Lung (tissue), 12 donors: ENCODE data around the gene TSPYL1. TPM values are rescaled to one million over a fixed set of nuclear protein-coding genes. Genes with fewer than 3 reads are reported as not detected.

Experiments used
- ATAC-seq: fragments of 200-7000 bp; cut with Tn5 transposase; one replicate; pipeline ENCODE4 v1.9.1; 2020; ENCODE audit warnings: moderate number of reproducible peaks; ENCODE audit not compliant: insufficient read depth, low FRiP score
- DNase-seq, 3 donors: peaks; one replicate each; pipeline ENCODE4 v3.0.0-alpha.2; 2013 to 2017
- H3K27ac ChIP-seq, 2 donors: one replicate each; pipeline ENCODE4 v1.5.1; 2013; ENCODE audit warnings: mild to moderate bottlenecking in 2 of 2, moderate library complexity in 2 of 2, control low read depth in 1 of 2, inconsistent platforms in 1 of 2, low read depth in 1 of 2, low read length in 1 of 2
- H3K27me3 ChIP-seq, 3 donors: one replicate each; pipeline ENCODE4 v1.5.1; 2013; ENCODE audit warnings: low read length in 2 of 3; ENCODE audit not compliant: control insufficient read depth in 3 of 3, insufficient read depth in 3 of 3
- H3K36me3 ChIP-seq, 4 donors: one replicate each; pipeline ENCODE4 v1.5.1; 2013; ENCODE audit warnings: low read length in 4 of 4, mild to moderate bottlenecking in 1 of 4, moderate library complexity in 1 of 4; ENCODE audit not compliant: control insufficient read depth in 4 of 4, insufficient read depth in 4 of 4
- H3K4me1 ChIP-seq, 5 donors: one replicate each; pipeline ENCODE4 v1.5.1; 2013; ENCODE audit warnings: low read length in 5 of 5, mild to moderate bottlenecking in 2 of 5, moderate library complexity in 1 of 5; ENCODE audit not compliant: control insufficient read depth in 5 of 5, insufficient read depth in 5 of 5
- H3K4me3 ChIP-seq: one replicate; pipeline ENCODE4 v1.5.1; 2013; ENCODE audit warnings: mild to moderate bottlenecking, control low read depth, moderate library complexity
- H3K9ac ChIP-seq, 2 donors: one replicate each; pipeline ENCODE4 v1.5.1; 2013; ENCODE audit warnings: low read length in 2 of 2, control low read depth in 1 of 2; ENCODE audit not compliant: insufficient read depth in 1 of 2
- H3K9me3 ChIP-seq, 4 donors: one replicate each; pipeline ENCODE4 v1.5.1; 2013; ENCODE audit warnings: low read length in 3 of 4, mild to moderate bottlenecking in 1 of 4, moderate library complexity in 1 of 4; ENCODE audit not compliant: control insufficient read depth in 4 of 4, insufficient read depth in 3 of 4
- CTCF ChIP-seq: IDR thresholded peaks from 2 replicates; pipeline ENCODE4 v1.5.1; 2012; ENCODE audit warnings: mild to moderate bottlenecking; ENCODE audit errors: control extremely low read depth, extremely low read depth
- WGBS, 2 donors: extraction: QIAGEN DNeasy Blood & Tissue Kit; methylation state at CpG; one replicate each; pipeline ENCODE4 v1.1.7; 2013; 5-methylcytosine and 5-hydroxymethylcytosine counted together
- polyA plus RNA-seq, 2 donors: library from polyadenylated mRNA; stranded (reverse); fragments of 200-250 nt; gene quantifications; one replicate each; pipeline ENCODE4 v1.2.1, GENCODE V29; 2013
- total RNA-seq, 2 donors: library from RNA; depleted of rRNA in 1 of 2; stranded (reverse); fragments of >200 nt in 1 of 2; gene quantifications; one replicate each; pipeline ENCODE4 v1.2.1, GENCODE V29; 2014 to 2021
- donor health status: control.
- donor health status: control.
- donor health status: Bipolar disorder and iron deficiency.
- donor health status: healthy.
- donor health status: DM: yes; HTN: yes; CAD: no.

Gene TSPYL1
- total and polyA plus RNA-seq, 4 donors = 16.3 to 68.8 (median 46.4) TPM

- 97 to 100% methylated on average over 1 of the region's 1 CpG for WGBS, 2 donors
- Histone ChIP-seq H3K9ac (no peak overlapping the region), H3K9me3 (no peaks in the 10 kb centered on the region), H3K27me3 (no peaks in the 10 kb centered on the region), H3K36me3 (peaks cover 3 to 10% (median 8%) of the 10 kb centered on the region in 4 donors), H3K4me1 (peaks cover 0 to 5% (median 2%) of the 10 kb centered on the region in 5 donors), H3K4me3 (no peak overlapping the region), H3K27ac (no peak overlapping the region)
- no peak for ATAC-seq
- TF ChIP-seq CTCF = no peak
- no peak for DNase-seq
These were observed 39.9 kb downstream of the TSPYL1 start for GRCh38 chr6:116239856-116240255.

GRCh38 chr6:116239256-116239655, 40.5 kb downstream of the TSPYL1 start:
- Histone ChIP-seq H3K27ac (no peak overlapping the region), H3K9ac (no peak overlapping the region), H3K4me1 (peaks cover 0 to 6% (median under 1%) of the 10 kb centered on the region in 5 donors), H3K4me3 (no peak overlapping the region), H3K36me3 (peaks cover 3 to 10% (median 8%) of the 10 kb centered on the region in 4 donors), H3K9me3 (no peaks in the 10 kb centered on the region), H3K27me3 (no peaks in the 10 kb centered on the region)
- DNase-seq (no peak), ATAC-seq (no peak)
- TF ChIP-seq CTCF = no peak
- WGBS, 2 donors = 97 to 100% methylated on average over 2 of the region's 2 CpGs

- H3K9ac ChIP-seq = no peak overlapping the region
- no peaks in the 10 kb centered on the region for H3K9me3 ChIP-seq
- peaks cover 0 to 6% (median 0%) of the 10 kb centered on the region in 5 donors for H3K4me1 ChIP-seq
- no peak for TF ChIP-seq CTCF
- no peak overlapping the region for H3K27ac ChIP-seq
- H3K36me3 ChIP-seq = peaks cover 3 to 10% (median 8%) of the 10 kb centered on the region in 4 donors
- ATAC-seq (no peak), DNase-seq (no peak)
- WGBS, 2 donors = 73 to 79% methylated on average over 2 of the region's 2 CpGs
- H3K27me3 ChIP-seq = no peaks in the 10 kb centered on the region
- no peak overlapping the region for H3K4me3 ChIP-seq
These were observed 41.6 kb downstream of the TSPYL1 start for GRCh38 chr6:116238083-116238482.

GRCh38 chr6:116234689-116235088, 45.0 kb downstream of the TSPYL1 start:
- Histone ChIP-seq H3K27ac (no peak overlapping the region), H3K36me3 (peaks cover 3 to 13% (median 8%) of the 10 kb centered on the region in 4 donors), H3K4me1 (peaks cover 0 to 6% (median 0%) of the 10 kb centered on the region in 5 donors), H3K9me3 (no peaks in the 10 kb centered on the region), H3K27me3 (no peaks in the 10 kb centered on the region), H3K9ac (no peak overlapping the region), H3K4me3 (no peak overlapping the region)
- ATAC-seq (no peak), DNase-seq (peak in 2 of 3 donors; percentile 47 to 65)
- WGBS, 2 donors = 77 to 79% methylated on average over 3 of the region's 3 CpGs
- no peak for TF ChIP-seq CTCF
